Activated CD8-positive, alpha-beta memory T cell treated with anti-CD3 and anti-CD28 coated beads for 4 hours (primary cell): ENCODE results near the gene PPA2.
"Not testable (repeated sequence)": the region's sequence is repeated elsewhere in the genome, so short reads cannot be mapped to it uniquely, and the experiment has no call there.

Source experiments
- DNase-seq, 2 donors: peaks; one replicate each; pipeline ENCODE4 v3.0.0-alpha.2; 2020; ENCODE audit warnings: low read depth in 2 of 2

The PPA2 gene

GRCh38 chr4:105460306-105460705 is 13.6 kb downstream of the PPA2 start:
- no peak for DNase-seq

- not testable (repeated sequence) for DNase-seq
These were observed 15.3 kb downstream of the PPA2 start for GRCh38 chr4:105458541-105458940.

DNA sequence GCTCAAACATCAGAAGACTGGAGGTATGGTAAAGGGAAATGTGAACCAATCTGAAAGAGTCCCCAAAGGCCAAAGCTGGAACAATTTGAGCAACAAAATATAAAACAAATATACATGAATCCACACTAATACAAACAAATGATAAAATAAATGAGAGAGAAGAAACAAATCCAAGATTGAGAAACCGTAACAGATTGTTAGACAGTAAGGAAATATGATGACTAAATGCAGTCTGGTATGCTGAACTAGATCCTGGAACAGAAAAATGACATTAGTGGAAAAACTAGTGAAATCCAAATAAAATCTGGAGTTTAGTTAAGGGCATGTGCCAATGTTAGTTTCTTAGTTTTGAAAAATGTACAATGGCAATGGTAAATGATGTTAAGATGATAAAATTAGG is 15.9 kb downstream of the PPA2 start:
- DNase-seq: no peak

GRCh38 chr4:105455998-105456397 is 17.9 kb downstream of the PPA2 start:
- no peak for DNase-seq

DNA sequence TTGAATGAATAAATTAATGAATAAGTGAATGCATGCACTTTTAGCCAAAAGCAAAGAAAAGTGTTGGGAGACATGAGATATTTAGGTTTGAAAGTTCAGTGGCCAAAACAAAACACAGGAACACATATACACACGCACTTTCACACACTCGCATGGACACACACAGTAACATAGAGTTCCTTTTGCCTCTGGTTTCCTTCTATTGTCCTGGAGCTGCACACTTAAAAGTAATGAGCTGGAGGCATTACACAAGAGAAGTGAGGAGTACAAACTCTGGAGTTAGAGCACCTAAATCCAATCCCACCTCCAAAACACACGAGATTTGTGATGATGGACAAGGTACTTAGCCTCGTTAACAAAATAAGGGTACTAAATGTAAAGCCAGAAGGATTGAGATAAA is 18.7 kb downstream of the PPA2 start:
- DNase-seq: no peak

GRCh38 chr4:105453550-105454205 is 20.2 kb downstream of the PPA2 start:
- no peak for DNase-seq

- DNase-seq: no peak
These were observed 22.5 kb downstream of the PPA2 start for GRCh38 chr4:105451346-105451745.

GRCh38 chr4:105440890-105441289 is 33.0 kb downstream of the PPA2 start:
- DNase-seq: no peak

GRCh38 chr4:105437637-105438036 is 36.2 kb downstream of the PPA2 start:
- no peak for DNase-seq

GRCh38 chr4:105436414-105436813 is 37.4 kb downstream of the PPA2 start:
- no peak for DNase-seq

DNA sequence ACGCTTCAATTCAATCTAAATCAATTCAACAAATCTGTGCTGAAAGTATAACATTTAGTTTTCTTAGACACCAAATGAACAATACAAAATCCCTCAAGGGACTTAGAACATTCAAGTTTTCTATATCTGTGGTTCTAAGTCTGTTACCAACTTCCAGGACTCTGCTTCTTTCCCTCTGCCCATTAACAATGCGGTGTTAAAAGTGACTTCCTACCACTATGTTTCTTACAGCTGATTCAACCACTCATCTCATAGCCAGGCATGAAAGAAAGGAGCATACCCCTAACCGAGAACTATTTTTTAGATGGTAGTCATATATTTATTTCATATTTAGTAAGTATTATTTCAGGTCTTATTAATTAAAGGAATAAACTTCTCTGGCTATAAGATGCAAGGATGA is 38.9 kb downstream of the PPA2 start:
- no peak for DNase-seq

- DNase-seq: no peak
These were observed 40.4 kb downstream of the PPA2 start for GRCh38 chr4:105433421-105433820.

DNA sequence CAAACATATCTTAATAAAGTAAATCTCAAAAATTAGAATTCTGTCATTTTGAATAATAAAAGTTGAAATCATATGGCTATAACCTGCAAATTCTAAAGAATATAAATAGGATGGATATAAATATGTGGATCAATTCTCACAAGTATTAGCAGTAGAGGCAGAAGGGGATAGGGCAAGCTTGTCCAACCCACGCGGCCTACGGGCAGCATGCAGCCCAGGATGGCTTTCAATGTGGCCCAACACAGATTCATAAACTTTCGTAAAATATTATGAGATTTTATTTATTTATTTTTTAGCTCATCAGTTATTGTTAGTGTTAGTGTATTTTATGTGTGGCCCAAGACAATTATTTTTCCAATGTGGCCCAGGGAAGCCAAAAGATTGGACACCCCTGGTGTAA is 41.4 kb downstream of the PPA2 start:
- no peak for DNase-seq

- no peak for DNase-seq
These were observed 43.1 kb downstream of the PPA2 start for GRCh38 chr4:105430811-105431210.

DNA sequence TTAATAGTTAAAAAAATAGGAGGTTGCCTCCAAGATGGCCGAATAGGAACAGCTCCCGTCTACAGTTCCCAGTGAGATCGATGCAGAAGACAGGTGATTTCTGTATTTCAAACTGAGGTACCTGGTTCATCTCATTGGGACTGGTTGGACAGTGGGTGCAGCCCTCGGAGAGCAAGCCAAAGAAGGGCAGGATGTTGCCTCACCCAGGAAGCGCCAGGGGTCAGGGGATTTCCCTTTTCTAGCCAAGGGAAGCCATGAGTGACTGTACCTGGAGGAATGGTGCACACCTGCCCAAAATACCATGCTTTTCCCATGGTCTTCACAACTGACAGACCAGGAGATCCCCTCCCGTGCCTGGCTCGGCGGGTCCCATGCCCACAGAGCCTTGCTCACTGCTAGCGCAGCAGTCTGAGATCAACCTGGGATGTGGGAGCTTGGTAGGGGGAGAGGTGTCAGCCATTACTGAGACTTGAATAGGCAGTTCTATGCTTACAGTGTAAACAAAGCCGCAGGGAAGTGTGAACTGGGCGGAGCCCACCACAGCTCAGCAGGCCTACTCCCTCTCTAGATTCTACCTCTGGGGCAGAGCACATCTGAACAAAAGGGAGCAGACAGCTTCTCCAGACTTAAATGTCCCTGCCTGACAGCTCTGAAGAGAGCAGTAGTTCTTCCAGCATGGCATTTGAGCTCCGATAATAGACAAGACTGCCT is 47.5 kb downstream of the PPA2 start:
- DNase-seq: no peak

DNA sequence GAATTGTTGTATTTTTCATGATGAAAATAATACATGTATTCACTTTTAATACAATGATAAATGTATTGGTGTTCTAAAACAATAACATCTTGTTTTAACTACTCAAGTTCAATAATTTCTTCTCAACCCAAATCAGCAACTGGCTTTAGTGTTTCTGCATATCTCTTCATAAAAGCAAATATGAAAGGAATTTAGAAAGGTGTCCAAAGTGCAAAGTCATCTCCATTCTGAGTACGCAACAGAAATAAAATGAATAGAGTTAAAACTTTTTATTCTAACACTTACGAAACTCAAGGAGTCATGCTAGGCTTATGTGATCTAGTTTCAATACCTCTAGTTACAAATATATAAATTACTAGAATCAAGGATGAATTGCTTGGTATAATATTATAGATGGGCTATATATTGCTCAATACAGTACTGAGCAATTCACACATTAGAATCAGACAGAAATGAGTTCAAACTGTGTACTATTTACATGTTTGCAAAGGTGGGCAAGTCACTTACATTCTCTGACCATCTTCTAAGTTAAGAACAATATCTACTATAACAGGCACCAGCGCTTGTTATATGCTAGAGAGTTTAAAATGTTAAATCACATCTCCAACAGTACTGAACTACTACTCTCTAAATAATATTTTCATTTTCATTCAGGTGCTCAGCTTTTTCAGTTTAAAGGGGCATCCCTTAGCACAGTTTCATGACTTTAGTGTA is 51.5 kb downstream of the PPA2 start:
- no peak for DNase-seq

DNA sequence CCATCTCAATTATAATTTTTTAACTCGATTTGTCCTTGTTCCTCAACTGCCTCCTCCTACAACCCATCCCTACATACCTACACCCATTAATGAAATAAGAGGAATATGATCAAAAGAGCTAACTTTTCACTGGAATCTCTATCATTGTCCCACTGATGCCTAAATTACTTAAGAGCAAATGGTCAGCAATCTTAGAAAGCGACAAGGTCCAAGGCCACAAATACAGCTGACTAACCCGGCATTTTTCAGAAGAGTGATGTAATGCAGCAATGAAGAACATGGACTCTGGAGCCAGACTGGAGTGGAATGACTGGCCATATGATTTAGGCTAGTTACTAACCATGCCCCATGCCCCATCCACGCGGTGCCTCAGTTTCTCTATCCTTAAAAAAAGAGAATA is 56.2 kb downstream of the PPA2 start:
- DNase-seq: no peak

DNA sequence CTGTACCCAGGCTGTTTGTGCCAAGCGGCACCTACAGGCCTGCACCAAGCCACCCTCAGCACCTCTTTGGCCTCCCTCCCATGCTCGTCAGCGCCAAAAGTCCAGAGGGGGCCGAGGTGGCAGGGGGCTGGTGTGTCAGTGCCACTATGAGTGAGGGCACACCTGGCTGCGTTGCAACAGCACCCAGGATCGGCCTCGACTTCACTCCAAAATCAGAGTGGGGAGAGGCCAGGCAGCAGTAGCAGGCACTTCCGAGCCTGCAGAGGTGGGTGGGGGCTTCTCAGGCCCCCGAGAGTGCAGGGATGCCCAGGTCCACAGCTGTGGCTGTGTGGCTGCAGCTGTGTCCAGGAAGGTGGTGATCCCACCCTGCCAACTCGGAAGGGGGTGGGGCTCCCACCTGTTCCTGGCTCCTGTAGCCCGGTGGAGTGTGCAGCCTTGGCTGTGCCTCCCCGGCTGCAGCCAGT is 58.5 kb downstream of the PPA2 start:
- DNase-seq: no peak

GRCh38 chr4:105414316-105414715 is 59.5 kb downstream of the PPA2 start:
- DNase-seq: no peak

DNA sequence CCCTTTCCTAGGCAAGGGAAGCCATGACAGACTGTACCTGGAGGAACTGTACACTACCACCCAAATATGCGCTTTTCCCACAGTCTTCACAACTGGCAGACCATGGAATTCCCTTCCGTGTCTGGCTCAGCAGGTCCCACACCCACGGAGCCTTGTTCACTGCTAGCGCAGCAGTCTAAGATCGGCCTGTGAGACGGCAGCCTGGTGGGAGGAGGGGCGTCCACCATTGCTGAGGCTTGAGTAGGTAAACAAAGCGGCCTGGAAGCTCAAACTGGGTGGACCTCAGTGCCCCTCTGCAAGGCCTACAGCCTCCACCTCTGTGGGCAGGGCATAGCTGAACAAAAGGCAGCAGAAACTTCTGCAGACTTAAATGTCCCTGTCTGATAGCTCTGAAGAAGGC is 64.7 kb downstream of the PPA2 start:
- not testable (repeated sequence) for DNase-seq

GRCh38 chr4:105400901-105401677 is 72.8 kb downstream of the PPA2 start:
- no peak for DNase-seq

DNA sequence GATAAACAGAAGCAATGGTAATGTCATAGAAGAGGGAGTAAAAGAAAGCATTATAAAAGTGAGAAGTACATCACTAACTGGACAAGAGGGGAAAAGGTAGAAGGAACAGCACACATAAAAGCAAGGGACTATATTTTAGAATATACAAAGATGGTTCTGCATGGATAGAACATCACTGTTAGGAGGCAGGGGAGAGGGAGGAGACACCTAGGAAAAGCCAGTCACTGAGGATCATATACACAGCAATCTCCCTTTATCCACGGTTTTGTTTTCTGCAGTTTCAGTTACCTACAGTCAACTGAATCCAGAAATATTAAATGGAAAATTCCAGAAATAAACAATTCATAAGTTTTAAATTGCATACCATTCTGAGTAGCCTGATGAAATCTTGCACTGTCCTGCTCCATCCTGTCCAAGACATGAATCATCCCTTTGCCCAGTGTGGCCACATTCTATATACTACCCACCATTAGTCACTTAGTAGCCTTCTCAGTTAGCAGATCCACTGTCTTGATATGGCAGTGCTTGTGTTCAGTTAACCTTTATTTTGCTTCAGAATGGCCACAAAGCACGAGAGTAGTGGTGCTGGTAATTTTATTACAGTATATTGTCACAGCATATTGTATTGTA is 74.2 kb downstream of the PPA2 start:
- DNase-seq: no peak
